ENCODE data around the gene MEX3D. TPM values are rescaled to one million over a fixed set of nuclear protein-coding genes. Genes with fewer than 3 reads are reported as not detected.

MEX3D gene
- total and polyA plus RNA-seq, 8 donors, result 2.6 to 21.2 (median 9.1) TPM

DNA sequence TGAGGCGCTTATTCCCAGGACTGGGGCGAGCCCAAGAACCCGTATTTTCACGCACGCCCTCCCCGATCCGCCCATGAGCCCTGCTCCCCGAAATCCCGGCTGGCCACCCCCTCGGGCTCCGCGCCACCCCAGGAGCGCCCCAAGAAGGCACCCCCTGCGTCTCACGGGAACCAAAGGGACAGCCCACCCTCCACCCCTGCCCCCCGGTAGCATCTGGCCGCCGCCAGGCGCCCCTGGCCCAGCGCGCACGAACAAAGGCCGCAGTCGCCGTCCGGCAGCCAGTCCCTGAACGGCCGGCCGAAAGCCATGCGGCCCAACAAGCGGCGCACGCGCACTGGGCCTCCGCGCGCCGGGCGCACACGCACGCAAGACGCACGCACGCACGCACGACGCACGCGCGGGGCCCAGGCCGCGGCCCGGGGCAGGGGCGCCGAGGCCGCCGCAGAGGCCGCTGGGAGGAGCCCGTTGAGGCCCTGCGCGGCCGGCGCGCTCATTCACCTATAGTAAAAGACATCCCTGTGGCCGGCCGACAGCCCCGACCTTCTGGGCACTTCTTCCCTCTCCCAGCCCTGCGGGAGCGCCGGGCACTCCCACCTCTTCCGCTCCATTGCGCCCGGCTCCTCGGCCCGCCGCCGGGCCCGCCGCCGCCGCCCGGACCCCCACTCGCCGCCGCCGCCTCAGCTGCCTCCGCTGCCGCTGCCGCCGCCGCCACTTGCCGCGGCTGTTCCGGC, 24.1 kb upstream of the MEX3D start:
- Histone ChIP-seq H3K4me1 (peaks cover 0 to 13% (median 0%) of the 10 kb centered on the region in 3 donors), H3K4me3 (peak overlapping the region; percentile 62 to 85 (median 66)), H3K27me3 (no peaks in the 10 kb centered on the region), H3K36me3 (peaks cover 0 to 2% (median 2%) of the 10 kb centered on the region in 3 donors), H3K27ac (peak overlapping the region; percentile 78 to 93 (median 88)), H3K9me3 (no peaks in the 10 kb centered on the region)
- FAIRE-seq (no peak), ATAC-seq (peak; percentile 79 to 88 (median 86)), DNase-seq (peak; percentile 81 to 96 (median 91))
- TF ChIP-seq, protein P1, sequence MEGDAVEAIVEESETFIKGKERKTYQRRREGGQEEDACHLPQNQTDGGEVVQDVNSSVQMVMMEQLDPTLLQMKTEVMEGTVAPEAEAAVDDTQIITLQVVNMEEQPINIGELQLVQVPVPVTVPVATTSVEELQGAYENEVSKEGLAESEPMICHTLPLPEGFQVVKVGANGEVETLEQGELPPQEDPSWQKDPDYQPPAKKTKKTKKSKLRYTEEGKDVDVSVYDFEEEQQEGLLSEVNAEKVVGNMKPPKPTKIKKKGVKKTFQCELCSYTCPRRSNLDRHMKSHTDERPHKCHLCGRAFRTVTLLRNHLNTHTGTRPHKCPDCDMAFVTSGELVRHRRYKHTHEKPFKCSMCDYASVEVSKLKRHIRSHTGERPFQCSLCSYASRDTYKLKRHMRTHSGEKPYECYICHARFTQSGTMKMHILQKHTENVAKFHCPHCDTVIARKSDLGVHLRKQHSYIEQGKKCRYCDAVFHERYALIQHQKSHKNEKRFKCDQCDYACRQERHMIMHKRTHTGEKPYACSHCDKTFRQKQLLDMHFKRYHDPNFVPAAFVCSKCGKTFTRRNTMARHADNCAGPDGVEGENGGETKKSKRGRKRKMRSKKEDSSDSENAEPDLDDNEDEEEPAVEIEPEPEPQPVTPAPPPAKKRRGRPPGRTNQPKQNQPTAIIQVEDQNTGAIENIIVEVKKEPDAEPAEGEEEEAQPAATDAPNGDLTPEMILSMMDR (IDR thresholded peaks at IDR 0.05), result no peak
- intact Hi-C loops (cut with DNase I), result no loop called here
- 0% methylated on average over 34 to 94 of the region's 94 CpGs for WGBS, 2 donors

DNA sequence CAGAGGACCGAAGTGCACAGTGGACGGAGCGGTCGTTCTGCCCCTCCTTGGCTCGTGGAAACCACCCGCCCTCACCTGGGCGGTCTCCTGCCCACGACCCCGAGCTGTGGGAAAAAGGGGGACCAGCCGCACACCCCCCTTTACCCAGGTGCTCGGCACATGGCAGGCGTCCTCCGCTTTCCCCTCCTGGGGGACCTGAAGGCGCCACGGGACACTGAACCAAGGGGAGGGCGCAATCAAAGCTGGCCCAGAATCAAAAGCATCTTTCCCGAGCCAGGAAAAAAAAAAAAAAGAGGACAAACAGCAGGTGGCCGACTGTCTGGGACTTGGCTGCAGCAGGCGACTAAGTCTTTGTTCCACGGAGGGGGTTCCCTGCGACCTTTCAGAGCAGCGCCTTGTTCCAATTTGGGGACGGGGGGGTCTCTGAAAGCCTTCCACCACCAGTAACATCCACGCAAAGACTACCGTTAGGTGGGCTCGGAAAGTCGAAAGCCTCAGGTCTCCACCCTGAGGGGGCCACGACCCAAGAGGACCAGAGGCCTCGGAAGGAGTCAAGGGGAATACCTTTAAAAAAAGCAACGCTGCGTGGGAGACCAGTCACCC, 23.4 kb upstream of the MEX3D start:
- ATAC-seq, result peak; percentile 2 to 12 (median 6)
- H3K36me3 ChIP-seq, result no peaks in the 10 kb centered on the region

DNA sequence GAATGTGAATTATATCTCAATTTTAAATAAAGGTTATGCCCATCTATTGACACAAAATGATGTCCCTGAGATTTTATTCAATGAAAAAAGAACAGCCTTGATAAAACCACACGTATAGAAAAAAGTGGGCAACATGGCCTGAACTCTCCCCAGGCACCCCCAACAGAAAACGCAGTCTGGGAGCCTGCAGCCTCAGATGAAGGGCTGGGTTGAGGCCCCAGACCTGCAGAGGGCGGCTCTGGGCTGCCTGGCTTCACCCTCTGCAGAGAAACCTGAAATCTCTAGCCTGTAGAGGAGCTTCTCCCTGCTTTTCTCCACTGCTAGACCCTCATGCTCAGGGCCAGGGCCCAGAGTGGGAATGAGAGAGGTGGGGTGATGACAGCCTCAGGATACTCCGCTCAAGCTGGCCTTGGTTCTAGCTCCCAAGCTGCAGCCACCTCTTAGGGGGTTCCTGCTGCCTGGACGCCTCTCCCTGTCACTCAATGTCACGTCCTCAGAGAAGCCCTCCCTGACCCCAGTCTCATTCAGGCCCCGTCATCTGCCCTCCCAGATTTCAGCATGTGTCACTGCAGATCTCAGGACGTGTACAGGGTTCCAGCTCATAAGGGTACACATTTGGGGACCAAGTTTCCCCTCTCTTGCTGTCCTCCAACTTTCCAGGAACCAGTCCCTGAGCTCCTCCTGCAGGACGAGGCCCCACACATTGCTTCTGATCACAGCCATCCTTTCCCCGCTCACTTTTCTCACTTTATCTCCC, 22.7 kb upstream of the MEX3D start:
- DNase-seq, result no peak
- ATAC-seq, result no peak
- H3K27ac ChIP-seq, result no peak overlapping the region
- intact Hi-C loops (cut with DNase I), result no loop called here
- no peak for FAIRE-seq
- H3K27me3 ChIP-seq, result no peaks in the 10 kb centered on the region
- no peaks in the 10 kb centered on the region for H3K36me3 ChIP-seq
- 33 to 40% methylated on average over 10 of the region's 10 CpGs for WGBS, 2 donors
- peaks cover 0 to 13% (median 0%) of the 10 kb centered on the region in 3 donors for H3K4me1 ChIP-seq
- H3K9me3 ChIP-seq, result no peaks in the 10 kb centered on the region
- TF ChIP-seq, protein P1 (IDR thresholded peaks at IDR 0.05), result no peak
- peak overlapping the region in 3 of 4 donors; percentile 62 to 85 (median 65) for H3K4me3 ChIP-seq

More for the DNA sequence above, 23.4 kb upstream of the MEX3D start:
- DNase-seq (peak in 2 of 6 donors; percentile 33 to 71), FAIRE-seq (no peak)
- Histone ChIP-seq H3K4me3 (peak overlapping the region; percentile 62 to 85 (median 66)), H3K27me3 (no peaks in the 10 kb centered on the region), H3K9me3 (no peaks in the 10 kb centered on the region), H3K4me1 (peaks cover 0 to 13% (median 0%) of the 10 kb centered on the region in 3 donors), H3K27ac (peak overlapping the region; percentile 78 to 93 (median 88))
- WGBS, 2 donors, result 1 to 2% methylated on average over 30 to 31 of the region's 31 CpGs
- TF ChIP-seq, protein P1 (IDR thresholded peaks at IDR 0.05), result no peak
- intact Hi-C loops (cut with DNase I), result no loop called here

DNA sequence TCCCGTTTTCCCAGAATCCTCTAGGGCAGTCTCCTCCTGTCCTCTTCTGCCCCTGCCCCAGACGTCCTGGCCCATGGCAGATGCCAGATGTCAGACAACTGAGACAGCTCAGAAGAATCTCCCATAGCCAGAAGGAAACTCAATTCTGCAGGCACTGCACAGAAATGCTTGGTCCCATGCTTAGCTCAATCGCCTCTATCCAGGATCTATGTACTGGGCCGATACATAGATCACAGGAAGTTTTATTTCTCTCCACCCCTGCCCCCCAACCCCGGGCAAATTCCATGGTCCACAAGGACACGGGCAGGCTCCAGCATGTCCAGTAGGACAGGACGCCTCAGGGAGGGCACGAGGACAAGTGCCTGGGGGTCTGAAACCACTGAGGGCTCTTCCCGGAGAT, 19.7 kb upstream of the MEX3D start:
- TF ChIP-seq, protein P1 (IDR thresholded peaks at IDR 0.05), result no peak
- Histone ChIP-seq H3K9me3 (no peaks in the 10 kb centered on the region), H3K4me3 (no peak overlapping the region), H3K4me1 (peaks cover 0 to 9% (median 0%) of the 10 kb centered on the region in 3 donors), H3K27ac (no peak overlapping the region), H3K36me3 (peaks cover 0 to 13% (median 0%) of the 10 kb centered on the region in 3 donors), H3K27me3 (no peaks in the 10 kb centered on the region)
- WGBS, 2 donors, result 61 to 64% methylated on average over 9 of the region's 9 CpGs
- ATAC-seq (no peak), DNase-seq (no peak), FAIRE-seq (no peak)
- intact Hi-C loops (cut with DNase I), result no loop called here
